Measurements from ENCODE around the gene SNAPC5.

Gene SNAPC5

GRCh38 chr15:66452971-66453580, 44.5 kb downstream of the SNAPC5 start:
- no peak for DNase-seq

DNA sequence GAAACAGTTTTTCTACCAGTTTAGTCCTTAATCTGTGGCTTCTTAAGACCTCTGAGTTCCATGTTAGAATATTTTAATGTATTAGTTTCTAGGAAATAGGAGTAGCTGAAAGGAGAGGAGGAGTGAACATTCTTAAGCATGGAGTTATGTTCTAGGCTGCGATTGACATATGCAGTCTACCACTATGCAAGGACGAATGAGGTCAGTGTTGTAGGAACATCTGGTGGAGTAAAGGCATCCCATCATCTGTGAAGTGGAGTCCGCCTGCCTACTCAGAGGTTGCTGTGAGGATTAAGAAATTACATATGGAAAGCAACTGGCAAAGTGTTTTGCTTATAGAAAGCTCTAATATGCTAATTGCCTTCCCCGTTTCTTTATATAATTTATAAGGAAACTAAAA, 45.1 kb downstream of the SNAPC5 start:
- no peak for DNase-seq
